ENCODE measurements around the gene S100PBP.
A peak's percentile ranks its signal among the peaks of the same experiment; 100 is the strongest.

S100PBP gene

DNA sequence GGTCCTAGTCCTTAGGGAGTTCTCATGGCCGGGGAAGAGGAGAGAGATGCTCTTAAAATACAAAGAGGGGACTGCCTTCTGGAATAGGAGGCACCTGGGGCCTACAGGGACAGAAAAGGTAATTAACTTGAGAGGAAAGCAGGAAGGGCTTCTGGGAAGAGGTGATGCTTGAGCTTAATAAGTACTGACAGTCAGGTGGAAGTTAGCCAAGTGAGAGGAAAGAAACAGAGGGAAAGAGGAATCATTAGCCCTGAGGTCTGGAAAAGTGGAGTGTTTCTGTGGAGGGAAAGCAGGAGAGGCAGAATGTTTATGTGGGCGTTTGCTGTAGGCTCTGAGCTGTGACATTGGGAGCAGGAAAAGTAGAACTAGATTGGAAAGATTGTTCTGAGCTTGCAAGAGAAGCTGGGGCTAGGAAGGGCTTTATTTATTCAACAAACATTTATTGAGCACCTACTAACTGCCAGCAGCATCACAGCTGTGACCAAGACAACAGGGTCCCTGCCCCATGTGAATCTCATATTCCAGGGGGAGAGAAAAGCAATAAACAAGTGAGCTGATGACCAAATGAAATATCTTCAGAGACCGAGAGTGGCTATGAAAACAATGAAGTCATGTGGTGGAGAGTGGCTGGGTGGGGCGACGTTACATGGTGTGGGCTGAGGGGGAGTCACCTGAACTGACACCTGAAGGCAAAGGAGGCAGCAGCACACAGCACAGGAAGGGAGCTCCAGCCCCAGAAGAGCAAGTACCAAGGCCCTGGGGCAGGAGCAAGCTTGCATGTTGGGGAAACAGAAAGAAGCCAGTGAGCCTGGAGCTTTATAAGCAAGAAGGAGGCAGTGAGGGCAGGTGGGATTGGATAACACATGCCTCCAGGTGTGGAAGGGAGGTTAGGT lies 57.7 kb downstream of the S100PBP start:
- Histone ChIP-seq H3K4me3 (ENCODE audit: low read depth, low read length) (no peak overlapping the region), H3K36me3 (ENCODE audit: control insufficient read depth, insufficient read depth, low read length) (no peaks in the 10 kb centered on the region), H3K9ac (ENCODE audit: low read length) (no peak overlapping the region), H3K4me1 (ENCODE audit: control insufficient read depth, insufficient read depth, low read length) (peaks cover 32% of the 10 kb centered on the region), H3K9me3 (ENCODE audit: control insufficient read depth, insufficient read depth, low read depth, low read length) (no peaks in the 10 kb centered on the region), H3K27ac (ENCODE audit: low read depth, low read length) (no peak overlapping the region), H3K27me3 (ENCODE audit: control insufficient read depth, insufficient read depth, low read length) (peaks cover 18% of the 10 kb centered on the region)

DNA sequence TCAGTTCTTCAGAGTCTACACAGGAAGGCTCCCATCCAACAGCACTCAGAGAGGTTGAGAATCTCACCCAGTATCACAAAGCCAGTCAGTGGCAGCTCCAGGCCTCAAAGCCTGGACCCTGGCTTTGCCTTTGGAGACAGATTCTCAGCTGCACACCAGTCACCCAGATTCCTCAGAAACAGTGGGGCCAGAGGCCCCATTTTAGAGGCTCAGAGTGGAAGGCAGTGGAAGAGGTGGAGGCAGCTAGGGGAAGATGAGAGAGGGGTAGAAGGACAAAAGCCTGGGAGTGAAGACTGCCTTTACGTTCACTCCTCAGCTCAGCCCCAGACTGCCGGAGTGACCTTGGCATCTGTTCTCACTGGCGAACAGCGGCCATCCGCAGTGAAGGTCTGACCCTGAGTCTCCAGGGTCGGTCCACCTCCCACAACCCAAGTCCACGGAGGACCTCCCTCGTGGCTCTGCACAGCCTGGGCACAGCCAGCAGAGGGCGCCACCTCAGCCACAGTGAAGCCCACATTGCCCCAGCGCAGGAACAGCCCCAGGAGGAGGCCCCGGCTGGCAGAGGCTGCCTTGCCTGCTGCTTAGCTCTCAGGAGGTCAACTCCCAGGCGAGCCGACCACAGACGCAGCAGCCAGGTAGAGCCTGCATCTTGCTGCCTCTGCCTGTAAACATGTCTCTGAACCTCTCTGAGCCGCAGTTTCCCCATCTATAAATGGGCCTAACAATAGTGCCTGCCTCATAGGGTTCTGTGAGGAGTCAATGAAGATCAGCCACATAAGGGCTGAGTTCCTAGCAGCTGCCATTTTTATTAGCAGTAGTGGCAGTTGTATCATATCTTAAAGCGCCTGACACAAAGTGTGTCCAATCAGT lies 59.1 kb downstream of the S100PBP start:
- Histone ChIP-seq H3K4me3 (ENCODE audit: low read depth, low read length) (peak overlapping the region; percentile 25; the same call in 1 of the 2 replicates), H3K9me3 (ENCODE audit: control insufficient read depth, insufficient read depth, low read depth, low read length) (no peaks in the 10 kb centered on the region), H3K27ac (ENCODE audit: low read depth, low read length) (no peak overlapping the region), H3K4me1 (ENCODE audit: control insufficient read depth, insufficient read depth, low read length) (peaks cover 24% of the 10 kb centered on the region), H3K27me3 (ENCODE audit: control insufficient read depth, insufficient read depth, low read length) (peaks cover 7% of the 10 kb centered on the region), H3K9ac (ENCODE audit: low read length) (no peak overlapping the region), H3K36me3 (ENCODE audit: control insufficient read depth, insufficient read depth, low read length) (no peaks in the 10 kb centered on the region)

DNA sequence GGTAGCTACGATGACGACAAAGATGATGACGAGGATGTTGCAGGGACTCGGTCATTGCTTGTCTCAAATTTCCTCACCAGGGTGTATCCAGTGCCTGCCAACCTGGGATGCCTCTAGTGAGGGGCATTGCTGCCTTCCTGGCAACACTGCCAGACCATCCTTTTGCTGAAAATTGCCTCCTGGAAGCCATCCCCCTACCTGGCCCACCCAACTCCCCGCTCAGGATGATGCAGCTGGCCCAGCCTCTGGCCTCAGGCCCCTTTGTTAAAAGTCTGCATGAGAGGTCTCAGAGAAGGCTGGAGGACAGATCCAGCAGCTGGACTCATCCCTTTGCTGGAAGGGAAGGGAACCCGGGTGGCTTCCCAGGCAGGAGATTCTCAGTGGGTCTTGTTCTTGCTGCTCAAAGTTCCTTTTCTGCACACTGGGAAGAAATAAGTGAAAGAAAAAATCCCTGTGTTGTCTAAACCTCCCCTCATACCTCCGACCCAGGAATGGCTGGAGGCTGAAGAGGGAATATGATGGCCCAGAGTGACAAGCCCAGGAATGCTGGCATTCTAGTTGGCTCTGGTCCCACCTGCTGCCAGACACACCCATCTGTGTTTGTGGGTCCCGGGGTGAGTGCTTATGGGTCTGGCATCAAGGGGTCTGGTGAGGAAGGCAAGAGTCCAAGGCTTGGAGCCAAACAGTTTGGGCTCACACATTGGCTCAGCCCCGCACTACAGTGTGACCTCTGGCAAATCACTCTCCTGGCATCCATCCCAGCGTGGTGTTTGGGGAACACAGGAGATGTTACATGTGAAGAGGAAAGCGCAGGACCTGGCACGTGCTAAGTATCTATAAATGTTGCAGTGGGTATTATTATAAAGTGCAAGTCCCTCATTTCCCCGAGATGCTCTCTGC lies 60.0 kb downstream of the S100PBP start:
- no peaks in the 10 kb centered on the region for H3K9me3 ChIP-seq (ENCODE audit: control insufficient read depth, insufficient read depth, low read depth, low read length)

DNA sequence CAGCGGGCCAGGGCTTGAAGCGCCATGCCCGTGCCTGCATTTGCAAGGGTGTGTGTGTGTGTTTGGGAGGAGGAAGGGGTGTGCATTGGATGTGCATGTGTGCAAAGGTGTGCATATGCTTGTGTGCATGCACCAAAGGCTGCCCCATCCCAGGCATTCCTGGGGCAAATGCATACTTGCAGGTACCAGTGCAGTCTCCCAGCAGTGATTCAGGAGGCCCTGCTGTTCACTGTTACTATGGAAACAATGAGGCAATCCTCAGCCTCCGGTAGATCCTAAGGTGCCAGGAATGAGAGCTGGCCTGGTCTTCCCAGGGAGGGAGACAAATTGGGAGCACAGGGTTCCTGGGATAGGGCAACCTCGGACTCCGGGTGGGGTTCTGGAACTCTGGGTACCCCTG lies 60.7 kb downstream of the S100PBP start:
- no peak overlapping the region for H3K4me3 ChIP-seq (ENCODE audit: low read depth, low read length)
- no peaks in the 10 kb centered on the region for H3K27me3 ChIP-seq (ENCODE audit: control insufficient read depth, insufficient read depth, low read length)
- peaks cover 14% of the 10 kb centered on the region for H3K4me1 ChIP-seq (ENCODE audit: control insufficient read depth, insufficient read depth, low read length)
- no peak overlapping the region for H3K9ac ChIP-seq (ENCODE audit: low read length)
- no peaks in the 10 kb centered on the region for H3K9me3 ChIP-seq (ENCODE audit: control insufficient read depth, insufficient read depth, low read depth, low read length)
- H3K36me3 ChIP-seq (ENCODE audit: control insufficient read depth, insufficient read depth, low read length), result no peaks in the 10 kb centered on the region
- H3K27ac ChIP-seq (ENCODE audit: low read depth, low read length), result no peak overlapping the region

More for the DNA sequence above, 60.0 kb downstream of the S100PBP start:
- H3K27ac ChIP-seq (ENCODE audit: low read depth, low read length), result no peak overlapping the region
- no peak overlapping the region for H3K9ac ChIP-seq (ENCODE audit: low read length)
- no peaks in the 10 kb centered on the region for H3K36me3 ChIP-seq (ENCODE audit: control insufficient read depth, insufficient read depth, low read length)
- H3K4me3 ChIP-seq (ENCODE audit: low read depth, low read length), result no peak overlapping the region
- no peaks in the 10 kb centered on the region for H3K27me3 ChIP-seq (ENCODE audit: control insufficient read depth, insufficient read depth, low read length)
- H3K4me1 ChIP-seq (ENCODE audit: control insufficient read depth, insufficient read depth, low read length), result peaks cover 16% of the 10 kb centered on the region

DNA sequence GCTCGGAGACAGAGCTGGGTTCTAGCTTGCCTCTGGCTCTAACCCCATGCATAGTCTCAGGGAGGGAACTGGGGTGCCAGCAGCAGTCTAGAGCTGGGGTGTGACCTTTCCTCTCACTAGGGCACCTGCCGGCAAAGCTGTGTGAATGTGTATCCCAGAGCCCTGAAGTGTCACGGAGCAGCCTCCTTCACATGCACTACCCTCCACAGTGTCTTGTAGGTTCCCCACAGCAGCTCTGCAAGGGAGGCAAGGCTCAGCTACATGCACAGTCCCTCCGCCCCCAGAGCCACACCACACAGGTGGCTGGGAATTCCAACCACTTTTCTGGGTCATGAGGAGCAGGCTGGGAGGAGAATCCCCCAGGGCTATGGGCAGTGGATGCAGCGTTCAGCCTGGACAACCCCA lies 61.2 kb downstream of the S100PBP start:
- Histone ChIP-seq H3K9ac (ENCODE audit: low read length) (no peak overlapping the region), H3K4me1 (ENCODE audit: control insufficient read depth, insufficient read depth, low read length) (peaks cover 14% of the 10 kb centered on the region)

DNA sequence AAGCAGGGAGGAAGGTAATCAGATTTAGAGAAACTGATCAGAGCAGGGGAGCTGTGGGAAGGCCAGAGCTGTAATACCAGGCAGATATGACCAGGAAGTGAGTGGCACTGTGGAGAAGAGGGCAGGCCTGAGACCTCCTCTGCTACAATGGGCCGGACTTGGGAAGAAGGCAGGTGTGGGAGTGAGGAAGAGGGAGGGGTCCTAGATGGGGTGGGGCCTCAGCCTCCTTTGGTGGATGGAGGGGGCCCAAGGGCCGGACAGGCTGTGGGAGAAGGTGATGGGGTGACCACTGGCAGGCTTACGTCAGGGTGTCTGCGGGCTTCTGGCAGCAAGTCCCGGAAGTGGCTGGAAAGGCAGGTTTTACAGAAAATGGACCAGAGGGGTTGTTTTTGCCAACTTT lies 63.8 kb downstream of the S100PBP start:
- Histone ChIP-seq H3K27me3 (ENCODE audit: control insufficient read depth, insufficient read depth, low read length) (peaks cover 30% of the 10 kb centered on the region), H3K9ac (ENCODE audit: low read length) (no peak overlapping the region), H3K4me3 (ENCODE audit: low read depth, low read length) (no peak overlapping the region), H3K9me3 (ENCODE audit: control insufficient read depth, insufficient read depth, low read depth, low read length) (no peaks in the 10 kb centered on the region), H3K36me3 (ENCODE audit: control insufficient read depth, insufficient read depth, low read length) (no peaks in the 10 kb centered on the region), H3K27ac (ENCODE audit: low read depth, low read length) (no peak overlapping the region), H3K4me1 (ENCODE audit: control insufficient read depth, insufficient read depth, low read length) (peaks cover 7% of the 10 kb centered on the region)

More for the DNA sequence above, 61.2 kb downstream of the S100PBP start:
- H3K36me3 ChIP-seq (ENCODE audit: control insufficient read depth, insufficient read depth, low read length), result no peaks in the 10 kb centered on the region
- H3K9me3 ChIP-seq (ENCODE audit: control insufficient read depth, insufficient read depth, low read depth, low read length), result no peaks in the 10 kb centered on the region
- H3K27me3 ChIP-seq (ENCODE audit: control insufficient read depth, insufficient read depth, low read length), result peaks cover 4% of the 10 kb centered on the region
- no peak overlapping the region for H3K27ac ChIP-seq (ENCODE audit: low read depth, low read length)
- H3K4me3 ChIP-seq (ENCODE audit: low read depth, low read length), result no peak overlapping the region

DNA sequence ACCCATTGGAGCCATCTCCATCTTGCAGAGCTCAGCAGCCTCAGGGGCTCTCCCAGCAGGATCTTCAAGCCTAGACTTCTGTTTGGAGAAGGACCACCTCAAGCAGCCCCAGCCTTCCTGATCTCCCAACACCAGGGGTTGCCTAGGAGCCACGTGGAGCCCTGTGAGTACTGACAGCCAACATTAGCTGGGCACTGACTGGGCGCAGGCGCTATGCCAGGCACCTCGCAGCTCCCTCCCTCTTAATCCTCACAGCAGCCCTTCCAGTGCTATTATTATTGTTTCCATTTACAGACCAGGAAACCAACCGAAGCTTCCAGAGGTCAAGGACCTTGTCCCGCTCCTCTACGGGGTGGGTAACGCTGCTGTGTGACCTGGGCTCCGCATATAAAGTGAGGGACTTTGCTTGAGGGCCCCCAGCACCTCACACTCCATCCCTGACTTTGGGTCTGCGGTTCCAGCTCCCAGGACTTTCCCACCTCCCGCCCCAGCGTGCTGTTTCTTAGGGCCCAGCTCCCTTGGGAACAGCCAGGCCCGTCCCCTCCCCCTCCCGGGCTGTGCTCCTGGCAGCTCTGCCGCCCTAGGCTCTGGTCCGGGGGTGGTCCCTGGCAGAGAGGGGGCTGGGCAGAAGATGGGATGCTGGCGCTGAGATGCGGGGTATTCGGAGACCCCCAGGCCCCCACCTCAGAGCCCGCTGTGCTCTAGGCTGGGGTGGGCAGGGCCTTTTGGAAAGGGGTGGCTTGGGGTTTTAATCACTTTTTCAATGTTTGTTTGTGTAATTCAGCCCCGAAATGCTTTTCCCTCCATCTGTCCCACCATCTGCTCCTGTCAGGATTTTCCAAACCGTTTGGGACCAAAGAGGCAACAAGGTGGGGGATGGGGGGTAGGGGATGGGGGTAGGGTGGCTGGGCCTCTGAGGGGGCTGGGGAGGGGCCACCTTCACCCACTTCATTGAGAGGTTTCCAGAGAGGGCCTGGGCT lies 64.7 kb downstream of the S100PBP start:
- Histone ChIP-seq H3K9ac (ENCODE audit: low read length) (no peak overlapping the region), H3K27ac (ENCODE audit: low read depth, low read length) (no peak overlapping the region), H3K27me3 (ENCODE audit: control insufficient read depth, insufficient read depth, low read length) (peaks cover 34% of the 10 kb centered on the region), H3K4me1 (ENCODE audit: control insufficient read depth, insufficient read depth, low read length) (no peaks in the 10 kb centered on the region), H3K36me3 (ENCODE audit: control insufficient read depth, insufficient read depth, low read length) (no peaks in the 10 kb centered on the region), H3K9me3 (ENCODE audit: control insufficient read depth, insufficient read depth, low read depth, low read length) (no peaks in the 10 kb centered on the region), H3K4me3 (ENCODE audit: low read depth, low read length) (no peak overlapping the region)

GRCh38 chr1:32883338-32884031 lies 66.0 kb downstream of the S100PBP start:
- Histone ChIP-seq H3K4me3 (ENCODE audit: low read depth, low read length) (no peak overlapping the region), H3K27me3 (ENCODE audit: control insufficient read depth, insufficient read depth, low read length) (peaks cover 48% of the 10 kb centered on the region), H3K36me3 (ENCODE audit: control insufficient read depth, insufficient read depth, low read length) (no peaks in the 10 kb centered on the region)

DNA sequence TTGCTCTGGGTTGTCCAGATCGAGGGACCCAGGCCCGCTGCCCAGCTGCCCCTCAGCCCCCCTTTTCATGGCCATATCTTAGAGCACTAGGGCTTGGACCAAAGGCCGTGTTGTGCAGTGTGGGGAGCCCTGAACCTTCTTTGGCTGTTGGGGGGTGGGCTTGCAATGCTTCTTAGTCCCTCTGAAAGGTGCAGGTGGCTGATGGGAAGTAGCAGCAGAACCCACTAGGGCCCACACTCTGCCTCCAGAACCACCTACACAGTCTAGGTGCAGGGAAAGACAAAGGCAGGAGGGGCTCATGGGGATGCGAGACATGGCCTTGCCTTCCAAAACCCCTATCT lies 66.5 kb downstream of the S100PBP start:
- Histone ChIP-seq H3K27ac (ENCODE audit: low read depth, low read length) (no peak overlapping the region), H3K4me3 (ENCODE audit: low read depth, low read length) (no peak overlapping the region), H3K27me3 (ENCODE audit: control insufficient read depth, insufficient read depth, low read length) (peaks cover 53% of the 10 kb centered on the region), H3K4me1 (ENCODE audit: control insufficient read depth, insufficient read depth, low read length) (no peaks in the 10 kb centered on the region), H3K9me3 (ENCODE audit: control insufficient read depth, insufficient read depth, low read depth, low read length) (no peaks in the 10 kb centered on the region), H3K36me3 (ENCODE audit: control insufficient read depth, insufficient read depth, low read length) (no peaks in the 10 kb centered on the region), H3K9ac (ENCODE audit: low read length) (no peak overlapping the region)

More at GRCh38 chr1:32883338-32884031, 66.0 kb downstream of the S100PBP start:
- Histone ChIP-seq H3K9me3 (ENCODE audit: control insufficient read depth, insufficient read depth, low read depth, low read length) (no peaks in the 10 kb centered on the region), H3K27ac (ENCODE audit: low read depth, low read length) (no peak overlapping the region), H3K9ac (ENCODE audit: low read length) (no peak overlapping the region), H3K4me1 (ENCODE audit: control insufficient read depth, insufficient read depth, low read length) (no peaks in the 10 kb centered on the region)
